Measurements from ENCODE around the gene DPF1.

DPF1 gene

GRCh38 chr19:38243279-38243673, 19.3 kb upstream of the DPF1 start:
- H3K36me3 ChIP-seq (replicated peaks in 1 of 2; ENCODE audit: control insufficient read depth in 2 of 2, insufficient read depth in 2 of 2, low read length in 2 of 2): no peaks in the 10 kb centered on the region
- H3K27ac ChIP-seq (replicated peaks; ENCODE audit: low read length): no peak overlapping the region
- no peak overlapping the region for H4K8ac ChIP-seq (ENCODE audit: low read depth, low read length)
- no peak overlapping the region for H3K18ac ChIP-seq (ENCODE audit: low read length)
- no peak overlapping the region for H2BK12ac ChIP-seq (ENCODE audit: low read length)
- H3K79me1 ChIP-seq (ENCODE audit: low read depth, low read length): no peaks in the 10 kb centered on the region
- H2BK5ac ChIP-seq (ENCODE audit: low read length): no peak overlapping the region
- H3K4me1 ChIP-seq (ENCODE audit: control insufficient read depth in 2 of 2, insufficient read depth in 1 of 2, low read depth in 1 of 2, low read length in 2 of 2): peaks cover 0 to 4% of the 10 kb centered on the region in 2 donors
- H3K4ac ChIP-seq (ENCODE audit: low read length): no peak overlapping the region
- H3K9ac ChIP-seq (ENCODE audit: low read depth, low read length, poor library complexity): no peak overlapping the region
- no peak overlapping the region for H2BK15ac ChIP-seq (ENCODE audit: low read length)
- no peak overlapping the region for H2AK5ac ChIP-seq (ENCODE audit: low read depth, low read length)
- no peak overlapping the region for H3K4me3 ChIP-seq (ENCODE audit: low read length in 2 of 2)
- H4K91ac ChIP-seq (ENCODE audit: low read depth, low read length, poor library complexity): no peak overlapping the region
- no peak overlapping the region for H3K23ac ChIP-seq (ENCODE audit: low read depth, low read length, poor library complexity)
- H3K9me3 ChIP-seq (replicated peaks in 1 of 2; ENCODE audit: control insufficient read depth in 2 of 2, insufficient read depth in 1 of 2, low read depth in 1 of 2, low read length in 2 of 2): no peaks in the 10 kb centered on the region
- H3K4me2 ChIP-seq (ENCODE audit: insufficient read depth, low read length, poor library complexity, severe bottlenecking): no peak overlapping the region
- WGBS, 2 donors (ENCODE audit: extremely low coverage in 2 of 2, insufficient read length in 2 of 2, insufficient replicate concordance in 1 of 2): no CpG with 5 or more reads among the region's 15 CpGs
- DNase-seq (ENCODE audit: low spot score): no peak
- peak overlapping the region; percentile 84 for H2AFZ ChIP-seq (ENCODE audit: low read length)
- H2BK120ac ChIP-seq (ENCODE audit: low read depth, low read length): no peak overlapping the region
- peaks cover 0 to 4% (median 0%) of the 10 kb centered on the region in 3 experiments for H3K27me3 ChIP-seq (ENCODE audit: control insufficient read depth in 3 of 3, insufficient read depth in 3 of 3, low read depth in 1 of 3, low read length in 3 of 3)
- H3K14ac ChIP-seq (ENCODE audit: low read length): no peak overlapping the region

GRCh38 chr19:38239816-38240215, 15.8 kb upstream of the DPF1 start:
- Histone ChIP-seq H4K91ac (ENCODE audit: low read depth, low read length, poor library complexity) (no peak overlapping the region), H2BK15ac (ENCODE audit: low read length) (no peak overlapping the region), H3K14ac (ENCODE audit: low read length) (no peak overlapping the region), H3K36me3 (replicated peaks in 1 of 2; ENCODE audit: control insufficient read depth in 2 of 2, insufficient read depth in 2 of 2, low read length in 2 of 2) (no peaks in the 10 kb centered on the region), H3K4ac (ENCODE audit: low read length) (no peak overlapping the region), H3K23ac (ENCODE audit: low read depth, low read length, poor library complexity) (no peak overlapping the region), H2BK12ac (ENCODE audit: low read length) (no peak overlapping the region), H2AFZ (ENCODE audit: low read length) (peak overlapping the region; percentile 35), H3K79me1 (ENCODE audit: low read depth, low read length) (no peaks in the 10 kb centered on the region), H3K27ac (replicated peaks; ENCODE audit: low read length) (no peak overlapping the region), H4K8ac (ENCODE audit: low read depth, low read length) (no peak overlapping the region), H3K27me3 (ENCODE audit: control insufficient read depth in 3 of 3, insufficient read depth in 3 of 3, low read depth in 1 of 3, low read length in 3 of 3) (peaks cover 0 to 3% (median 0%) of the 10 kb centered on the region in 3 experiments), H3K9ac (ENCODE audit: low read depth, low read length, poor library complexity) (no peak overlapping the region), H3K18ac (ENCODE audit: low read length) (no peak overlapping the region), H3K9me3 (replicated peaks in 1 of 2; ENCODE audit: control insufficient read depth in 2 of 2, insufficient read depth in 1 of 2, low read depth in 1 of 2, low read length in 2 of 2) (no peaks in the 10 kb centered on the region), H2BK5ac (ENCODE audit: low read length) (no peak overlapping the region), H3K4me2 (ENCODE audit: insufficient read depth, low read length, poor library complexity, severe bottlenecking) (no peak overlapping the region), H2AK5ac (ENCODE audit: low read depth, low read length) (no peak overlapping the region), H2BK120ac (ENCODE audit: low read depth, low read length) (no peak overlapping the region), H3K4me3 (ENCODE audit: low read length in 2 of 2) (no peak overlapping the region), H3K4me1 (ENCODE audit: control insufficient read depth in 2 of 2, insufficient read depth in 1 of 2, low read depth in 1 of 2, low read length in 2 of 2) (peaks cover 0 to 1% of the 10 kb centered on the region in 2 donors)
- 100% methylated on average over 2 of the region's 8 CpGs; no CpG with 5 or more reads in 1 of the 2 donors for WGBS, 2 donors (ENCODE audit: extremely low coverage in 2 of 2, insufficient read length in 2 of 2, insufficient replicate concordance in 1 of 2)
- DNase-seq (ENCODE audit: low spot score): no peak

GRCh38 chr19:38234615-38235014, 10.6 kb upstream of the DPF1 start:
- H2AK5ac ChIP-seq (ENCODE audit: low read depth, low read length): no peak overlapping the region
- H2AFZ ChIP-seq (ENCODE audit: low read length): no peak overlapping the region
- no peak overlapping the region for H3K18ac ChIP-seq (ENCODE audit: low read length)
- no peaks in the 10 kb centered on the region for H3K9me3 ChIP-seq (replicated peaks in 1 of 2; ENCODE audit: control insufficient read depth in 2 of 2, insufficient read depth in 1 of 2, low read depth in 1 of 2, low read length in 2 of 2)
- H4K91ac ChIP-seq (ENCODE audit: low read depth, low read length, poor library complexity): no peak overlapping the region
- no peak overlapping the region for H3K4me3 ChIP-seq (ENCODE audit: low read length in 2 of 2)
- H3K27me3 ChIP-seq (ENCODE audit: control insufficient read depth in 3 of 3, insufficient read depth in 3 of 3, low read depth in 1 of 3, low read length in 3 of 3): no peaks in the 10 kb centered on the region
- WGBS, 2 donors (ENCODE audit: extremely low coverage in 2 of 2, insufficient read length in 2 of 2, insufficient replicate concordance in 1 of 2): no CpG with 5 or more reads among the region's 4 CpGs
- H3K23ac ChIP-seq (ENCODE audit: low read depth, low read length, poor library complexity): no peak overlapping the region
- H3K79me1 ChIP-seq (ENCODE audit: low read depth, low read length): no peaks in the 10 kb centered on the region
- no peak overlapping the region for H3K4me2 ChIP-seq (ENCODE audit: insufficient read depth, low read length, poor library complexity, severe bottlenecking)
- H3K27ac ChIP-seq (replicated peaks; ENCODE audit: low read length): no peak overlapping the region
- H2BK5ac ChIP-seq (ENCODE audit: low read length): no peak overlapping the region
- peaks cover 0 to 4% of the 10 kb centered on the region in 2 donors for H3K4me1 ChIP-seq (ENCODE audit: control insufficient read depth in 2 of 2, insufficient read depth in 1 of 2, low read depth in 1 of 2, low read length in 2 of 2)
- no peak overlapping the region for H2BK12ac ChIP-seq (ENCODE audit: low read length)
- H2BK15ac ChIP-seq (ENCODE audit: low read length): no peak overlapping the region
- no peaks in the 10 kb centered on the region for H3K36me3 ChIP-seq (replicated peaks in 1 of 2; ENCODE audit: control insufficient read depth in 2 of 2, insufficient read depth in 2 of 2, low read length in 2 of 2)
- H4K8ac ChIP-seq (ENCODE audit: low read depth, low read length): no peak overlapping the region
- H3K9ac ChIP-seq (ENCODE audit: low read depth, low read length, poor library complexity): no peak overlapping the region
- H3K14ac ChIP-seq (ENCODE audit: low read length): no peak overlapping the region
- no peak overlapping the region for H3K4ac ChIP-seq (ENCODE audit: low read length)
- no peak overlapping the region for H2BK120ac ChIP-seq (ENCODE audit: low read depth, low read length)
- DNase-seq (ENCODE audit: low spot score): no peak

GRCh38 chr19:38233740-38234251, 9.8 kb upstream of the DPF1 start:
- peak; percentile 83 for DNase-seq (ENCODE audit: low spot score)

More at GRCh38 chr19:38233740-38234251, 9.8 kb upstream of the DPF1 start:
- no CpG with 5 or more reads among the region's 7 CpGs for WGBS, 2 donors (ENCODE audit: extremely low coverage in 2 of 2, insufficient read length in 2 of 2, insufficient replicate concordance in 1 of 2)
- no peak overlapping the region for H3K4me2 ChIP-seq (ENCODE audit: insufficient read depth, low read length, poor library complexity, severe bottlenecking)
- H3K4me3 ChIP-seq (ENCODE audit: low read length in 2 of 2): no peak overlapping the region
- no peak overlapping the region for H4K91ac ChIP-seq (ENCODE audit: low read depth, low read length, poor library complexity)
- no peak overlapping the region for H3K9ac ChIP-seq (ENCODE audit: low read depth, low read length, poor library complexity)
- H2AFZ ChIP-seq (ENCODE audit: low read length): peak overlapping the region; percentile 89
- peaks cover 2% of the 10 kb centered on the region for H3K79me1 ChIP-seq (ENCODE audit: low read depth, low read length)
- H3K14ac ChIP-seq (ENCODE audit: low read length): no peak overlapping the region
- peak overlapping the region; percentile 86 for H2AK5ac ChIP-seq (ENCODE audit: low read depth, low read length)
- peaks cover 0 to 4% of the 10 kb centered on the region in 2 donors for H3K4me1 ChIP-seq (ENCODE audit: control insufficient read depth in 2 of 2, insufficient read depth in 1 of 2, low read depth in 1 of 2, low read length in 2 of 2)
- no peaks in the 10 kb centered on the region for H3K27me3 ChIP-seq (ENCODE audit: control insufficient read depth in 3 of 3, insufficient read depth in 3 of 3, low read depth in 1 of 3, low read length in 3 of 3)
- H2BK12ac ChIP-seq (ENCODE audit: low read length): no peak overlapping the region
- H4K8ac ChIP-seq (ENCODE audit: low read depth, low read length): no peak overlapping the region
- H3K4ac ChIP-seq (ENCODE audit: low read length): no peak overlapping the region
- no peak overlapping the region for H2BK15ac ChIP-seq (ENCODE audit: low read length)
- no peak overlapping the region for H3K27ac ChIP-seq (replicated peaks; ENCODE audit: low read length)
- no peak overlapping the region for H2BK120ac ChIP-seq (ENCODE audit: low read depth, low read length)
- H3K9me3 ChIP-seq (replicated peaks in 1 of 2; ENCODE audit: control insufficient read depth in 2 of 2, insufficient read depth in 1 of 2, low read depth in 1 of 2, low read length in 2 of 2): no peaks in the 10 kb centered on the region
- H2BK5ac ChIP-seq (ENCODE audit: low read length): no peak overlapping the region
- no peak overlapping the region for H3K18ac ChIP-seq (ENCODE audit: low read length)
- no peak overlapping the region for H3K23ac ChIP-seq (ENCODE audit: low read depth, low read length, poor library complexity)
- H3K36me3 ChIP-seq (replicated peaks in 1 of 2; ENCODE audit: control insufficient read depth in 2 of 2, insufficient read depth in 2 of 2, low read length in 2 of 2): no peaks in the 10 kb centered on the region
